ENCODE data around the gene TRIM17. TPM values are rescaled to one million over a fixed set of nuclear protein-coding genes. Genes with fewer than 3 reads are reported as not detected.
A peak's percentile ranks its signal among the peaks of the same experiment; 100 is the strongest.

Gene TRIM17
- total RNA-seq, 1 donor from 2014 or later, result 9.4 TPM

GRCh38 chr1:228428412-228428811 lies 11.8 kb upstream of the TRIM17 start:
- H3K4me3 Mint-ChIP-seq, result no peak overlapping the region
- no peaks in the 10 kb centered on the region for H3K27me3 Mint-ChIP-seq
- H3K9me3 Mint-ChIP-seq, result no peaks in the 10 kb centered on the region
- TF ChIP-seq, protein P1, sequence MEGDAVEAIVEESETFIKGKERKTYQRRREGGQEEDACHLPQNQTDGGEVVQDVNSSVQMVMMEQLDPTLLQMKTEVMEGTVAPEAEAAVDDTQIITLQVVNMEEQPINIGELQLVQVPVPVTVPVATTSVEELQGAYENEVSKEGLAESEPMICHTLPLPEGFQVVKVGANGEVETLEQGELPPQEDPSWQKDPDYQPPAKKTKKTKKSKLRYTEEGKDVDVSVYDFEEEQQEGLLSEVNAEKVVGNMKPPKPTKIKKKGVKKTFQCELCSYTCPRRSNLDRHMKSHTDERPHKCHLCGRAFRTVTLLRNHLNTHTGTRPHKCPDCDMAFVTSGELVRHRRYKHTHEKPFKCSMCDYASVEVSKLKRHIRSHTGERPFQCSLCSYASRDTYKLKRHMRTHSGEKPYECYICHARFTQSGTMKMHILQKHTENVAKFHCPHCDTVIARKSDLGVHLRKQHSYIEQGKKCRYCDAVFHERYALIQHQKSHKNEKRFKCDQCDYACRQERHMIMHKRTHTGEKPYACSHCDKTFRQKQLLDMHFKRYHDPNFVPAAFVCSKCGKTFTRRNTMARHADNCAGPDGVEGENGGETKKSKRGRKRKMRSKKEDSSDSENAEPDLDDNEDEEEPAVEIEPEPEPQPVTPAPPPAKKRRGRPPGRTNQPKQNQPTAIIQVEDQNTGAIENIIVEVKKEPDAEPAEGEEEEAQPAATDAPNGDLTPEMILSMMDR (conservative IDR thresholded peaks at IDR 0.05), result no peak
- no peak overlapping the region for H3K27ac Mint-ChIP-seq
- H3K4me1 Mint-ChIP-seq (ENCODE audit: unreplicated experiment), result peaks cover 15% of the 10 kb centered on the region
- H3K36me3 Mint-ChIP-seq, result no peaks in the 10 kb centered on the region
- no peak for DNase-seq (ENCODE audit: extremely low spot score, unreplicated experiment)

DNA sequence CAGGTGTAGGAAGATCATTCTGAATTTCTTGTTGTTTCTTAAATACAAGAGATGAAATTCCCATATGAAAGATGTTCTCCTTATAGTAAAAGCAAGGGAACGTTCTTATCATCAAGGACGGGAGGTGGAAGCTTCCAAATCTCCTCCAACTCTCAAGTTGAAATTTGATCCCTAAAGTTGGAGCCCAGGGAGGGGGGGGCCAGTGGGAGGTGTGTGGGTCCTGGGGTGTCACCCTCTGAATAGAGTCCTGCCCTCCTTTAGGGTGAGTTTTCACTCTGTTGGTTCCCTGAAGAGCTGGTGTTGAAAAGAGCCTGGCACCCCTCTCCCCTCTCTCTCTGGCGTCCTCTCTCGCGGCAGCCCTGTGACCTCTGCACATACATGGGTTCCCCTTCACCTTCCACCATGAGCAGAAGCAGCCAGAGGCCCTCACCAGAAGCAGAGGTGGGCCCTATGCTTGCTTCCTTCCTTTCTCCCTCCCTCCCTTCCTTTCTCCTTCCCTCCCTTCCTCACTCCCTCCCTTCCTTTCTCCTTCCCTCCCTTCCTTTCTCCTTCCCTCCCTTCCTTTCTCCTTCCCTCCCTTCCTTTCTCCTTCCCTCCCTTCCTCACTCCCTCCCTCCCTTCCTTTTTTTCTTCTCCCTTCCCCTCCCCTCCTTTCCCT lies 10.0 kb upstream of the TRIM17 start:
- DNase-seq (ENCODE audit: extremely low spot score, unreplicated experiment), result no peak
- H3K27ac Mint-ChIP-seq, result no peak overlapping the region
- H3K9me3 Mint-ChIP-seq, result no peaks in the 10 kb centered on the region
- TF ChIP-seq, protein P1 (conservative IDR thresholded peaks at IDR 0.05), result no peak
- no peaks in the 10 kb centered on the region for H3K27me3 Mint-ChIP-seq
- H3K4me1 Mint-ChIP-seq (ENCODE audit: unreplicated experiment), result peaks cover 16% of the 10 kb centered on the region
- no peaks in the 10 kb centered on the region for H3K36me3 Mint-ChIP-seq
- no peak overlapping the region for H3K4me3 Mint-ChIP-seq

DNA sequence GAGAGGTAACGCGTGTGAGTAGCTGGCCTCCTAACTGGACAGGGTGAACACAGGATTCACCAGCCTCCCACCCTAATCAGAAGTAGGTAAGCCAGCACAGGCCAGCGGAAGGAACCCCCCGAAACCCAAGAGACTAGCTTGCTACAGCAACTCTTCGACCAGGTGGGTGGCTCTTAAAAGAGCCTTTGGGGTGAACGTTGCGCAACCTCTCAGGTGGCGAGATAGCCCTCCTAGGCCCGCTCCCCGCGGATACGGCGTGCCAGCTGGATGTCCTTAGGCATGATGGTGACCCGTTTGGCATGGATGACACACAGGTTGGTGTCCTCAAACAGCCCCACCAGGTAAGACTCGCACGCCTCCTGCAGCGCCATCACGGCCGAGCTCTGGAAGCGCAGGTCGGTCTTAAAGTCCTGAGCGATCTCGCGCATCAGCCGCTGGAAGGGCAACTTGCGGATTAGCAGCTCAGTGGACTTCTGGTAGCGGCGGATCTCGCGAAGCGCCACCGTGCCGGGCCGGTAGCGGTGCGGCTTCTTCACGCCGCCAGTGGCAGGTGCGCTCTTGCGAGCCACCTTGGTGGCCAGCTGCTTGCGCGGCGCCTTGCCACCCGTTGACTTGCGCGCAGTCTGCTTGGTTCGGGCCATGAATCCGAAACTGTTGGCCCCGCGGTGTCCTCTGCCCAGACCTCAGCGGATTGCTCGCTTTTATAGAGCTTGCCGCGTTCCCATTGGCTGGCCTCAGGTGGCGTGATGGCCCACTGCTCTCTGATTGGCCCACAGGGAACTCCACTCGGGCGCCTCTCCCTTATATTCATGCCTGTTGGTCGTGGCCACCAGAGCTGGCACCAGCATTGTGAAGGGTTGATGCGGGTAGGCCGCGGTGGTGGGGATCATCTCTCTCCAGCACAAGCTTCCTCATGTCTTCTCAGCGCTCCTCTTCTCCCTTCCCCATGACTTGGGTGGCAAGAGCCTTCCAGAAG lies 8.3 kb upstream of the TRIM17 start:
- TF ChIP-seq, protein P1 (conservative IDR thresholded peaks at IDR 0.05), result no peak
- Mint-ChIP-seq H3K4me1 (ENCODE audit: unreplicated experiment) (peaks cover 16% of the 10 kb centered on the region), H3K9me3 (no peaks in the 10 kb centered on the region), H3K4me3 (no peak overlapping the region), H3K27me3 (no peaks in the 10 kb centered on the region), H3K36me3 (no peaks in the 10 kb centered on the region), H3K27ac (no peak overlapping the region)
- no peak for DNase-seq (ENCODE audit: extremely low spot score, unreplicated experiment)

DNA sequence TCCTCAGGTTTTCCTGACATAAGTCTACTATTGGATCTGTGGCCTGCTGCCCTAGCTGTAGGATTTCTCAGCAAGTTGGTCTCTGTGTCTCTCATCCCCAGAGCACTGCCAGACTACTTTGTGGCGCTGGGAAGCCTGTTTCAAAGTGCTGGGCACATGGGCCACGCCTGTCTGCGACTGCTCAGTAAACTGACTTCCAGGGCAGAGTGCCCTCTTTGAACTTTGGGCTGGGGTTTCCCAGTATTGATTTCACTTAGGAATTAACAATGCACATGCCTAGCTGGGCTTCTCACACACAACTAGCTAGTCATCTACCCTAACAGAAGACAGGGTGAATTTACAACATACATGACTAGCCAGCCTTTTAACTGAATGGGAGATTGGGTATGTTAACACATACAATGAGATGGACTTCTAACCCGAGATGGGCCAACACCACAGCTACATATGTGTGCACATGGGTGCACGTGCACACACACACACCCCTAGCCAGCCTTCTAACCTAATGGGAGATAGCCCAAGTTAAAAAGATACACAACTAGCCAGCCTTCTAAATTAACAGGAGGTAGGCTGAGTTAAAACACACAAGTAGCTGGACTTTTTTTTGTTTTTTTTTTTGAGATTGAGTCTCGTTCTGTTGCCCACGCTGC lies 6.9 kb upstream of the TRIM17 start:
- TF ChIP-seq, protein P1 (conservative IDR thresholded peaks at IDR 0.05), result no peak
- Mint-ChIP-seq H3K4me3 (no peak overlapping the region), H3K27ac (no peak overlapping the region), H3K9me3 (no peaks in the 10 kb centered on the region), H3K4me1 (ENCODE audit: unreplicated experiment) (peaks cover 14% of the 10 kb centered on the region), H3K27me3 (no peaks in the 10 kb centered on the region), H3K36me3 (no peaks in the 10 kb centered on the region)
- DNase-seq (ENCODE audit: extremely low spot score, unreplicated experiment), result no peak

- no peaks in the 10 kb centered on the region for H3K9me3 Mint-ChIP-seq
- peak overlapping the region; percentile 14 for H3K27ac Mint-ChIP-seq
- no peaks in the 10 kb centered on the region for H3K36me3 Mint-ChIP-seq
- no peak for DNase-seq (ENCODE audit: extremely low spot score, unreplicated experiment)
- no peak overlapping the region for H3K4me3 Mint-ChIP-seq
- TF ChIP-seq, protein P1 (conservative IDR thresholded peaks at IDR 0.05), result no peak
- peaks cover 3% of the 10 kb centered on the region for H3K27me3 Mint-ChIP-seq
- peaks cover 4% of the 10 kb centered on the region for H3K4me1 Mint-ChIP-seq (ENCODE audit: unreplicated experiment)
These were observed 4.5 kb upstream of the TRIM17 start for GRCh38 chr1:228420968-228421826.

Data from type B pancreatic cell (in vitro differentiated cells).